ENCODE measurements around the gene GPX2. TPM values are rescaled to one million over a fixed set of nuclear protein-coding genes. Genes with fewer than 3 reads are reported as not detected.

GPX2 gene
- total RNA-seq, 1 experiment from 2014 or later = 4.3 TPM

DNA sequence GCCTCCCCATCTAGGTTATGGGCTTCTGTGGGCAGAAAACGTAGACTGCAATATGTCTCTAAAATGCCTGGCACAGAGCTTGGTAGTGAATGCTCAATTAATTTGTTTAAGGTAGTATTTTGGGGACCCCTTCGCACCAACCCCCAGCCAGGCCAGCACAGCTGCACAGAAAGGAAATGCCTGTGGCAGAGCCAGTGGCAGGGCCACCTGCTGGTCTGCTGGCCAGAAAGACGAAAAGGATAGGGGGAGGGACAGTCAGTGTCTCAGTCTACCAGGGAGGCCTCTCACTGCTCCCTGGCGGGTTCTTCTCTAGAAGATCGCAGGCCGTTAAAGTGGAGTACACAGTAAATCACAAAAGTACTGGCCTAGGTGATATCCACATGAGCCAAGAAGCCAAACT is 26.1 kb upstream of the GPX2 start:
- no peaks in the 10 kb centered on the region for H3K79me2 ChIP-seq (ENCODE audit: low read length)
- ATAC-seq (no peak), DNase-seq (no peak)
- H3K9ac ChIP-seq (ENCODE audit: low read length) = no peak overlapping the region
- H3F3A ChIP-seq (ENCODE audit: low read length, unreplicated experiment) = no peaks in the 10 kb centered on the region
- no TSS peak for BruUV-seq (replicated peaks)
- intact Hi-C loops (cut with micrococcal nuclease) = no loop called here
- no peaks in the 10 kb centered on the region for H4K20me1 ChIP-seq (ENCODE audit: low read length)
- H3K9me3 ChIP-seq (ENCODE audit: low read length) = no peaks in the 10 kb centered on the region
- ChIA-PET CTCF (interaction anchor here (0.6 to 0.7 kb wide), 2 partner anchors 82 to 172 kb away, joined by 3 read pairs; no protein-coding TSS in a partner anchor), POLR2A (ENCODE audit: unreplicated experiment) (interaction anchor here (0.5 to 0.7 kb wide), 2 partner anchors 29 to 43 kb away, joined by 3 to 14 read pairs; no protein-coding TSS in a partner anchor)
- no peaks in the 10 kb centered on the region for H3K9me2 ChIP-seq (replicated peaks; ENCODE audit: low read length)
- no peak overlapping the region for H3K4me3 ChIP-seq (ENCODE audit: low read length)
- TF ChIP-seq EZH2 (IDR thresholded peaks at IDR 0.05; ENCODE audit: low read length, unreplicated experiment) (no peak), EZH2phosphoT487 (IDR thresholded peaks at IDR 0.05; ENCODE audit: borderline replicate concordance, low read length) (no peak)
- TF ChIP-seq, protein P1, sequence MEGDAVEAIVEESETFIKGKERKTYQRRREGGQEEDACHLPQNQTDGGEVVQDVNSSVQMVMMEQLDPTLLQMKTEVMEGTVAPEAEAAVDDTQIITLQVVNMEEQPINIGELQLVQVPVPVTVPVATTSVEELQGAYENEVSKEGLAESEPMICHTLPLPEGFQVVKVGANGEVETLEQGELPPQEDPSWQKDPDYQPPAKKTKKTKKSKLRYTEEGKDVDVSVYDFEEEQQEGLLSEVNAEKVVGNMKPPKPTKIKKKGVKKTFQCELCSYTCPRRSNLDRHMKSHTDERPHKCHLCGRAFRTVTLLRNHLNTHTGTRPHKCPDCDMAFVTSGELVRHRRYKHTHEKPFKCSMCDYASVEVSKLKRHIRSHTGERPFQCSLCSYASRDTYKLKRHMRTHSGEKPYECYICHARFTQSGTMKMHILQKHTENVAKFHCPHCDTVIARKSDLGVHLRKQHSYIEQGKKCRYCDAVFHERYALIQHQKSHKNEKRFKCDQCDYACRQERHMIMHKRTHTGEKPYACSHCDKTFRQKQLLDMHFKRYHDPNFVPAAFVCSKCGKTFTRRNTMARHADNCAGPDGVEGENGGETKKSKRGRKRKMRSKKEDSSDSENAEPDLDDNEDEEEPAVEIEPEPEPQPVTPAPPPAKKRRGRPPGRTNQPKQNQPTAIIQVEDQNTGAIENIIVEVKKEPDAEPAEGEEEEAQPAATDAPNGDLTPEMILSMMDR (conservative IDR thresholded peaks at IDR 0.05; ENCODE audit: low read depth, low read length) = no peak
- no peak overlapping the region for H2AFZ ChIP-seq (ENCODE audit: low read length)
- no peak overlapping the region for H3K27ac ChIP-seq (ENCODE audit: low read length)
- no peaks in the 10 kb centered on the region for H3K27me3 ChIP-seq (ENCODE audit: low read length)
- no peak overlapping the region for H3K4me2 ChIP-seq (ENCODE audit: low read length)
- H3K36me3 ChIP-seq (ENCODE audit: low read depth, low read length) = no peaks in the 10 kb centered on the region
- H3K4me1 ChIP-seq (ENCODE audit: insufficient read depth, low read length) = peaks cover 29% of the 10 kb centered on the region

DNA sequence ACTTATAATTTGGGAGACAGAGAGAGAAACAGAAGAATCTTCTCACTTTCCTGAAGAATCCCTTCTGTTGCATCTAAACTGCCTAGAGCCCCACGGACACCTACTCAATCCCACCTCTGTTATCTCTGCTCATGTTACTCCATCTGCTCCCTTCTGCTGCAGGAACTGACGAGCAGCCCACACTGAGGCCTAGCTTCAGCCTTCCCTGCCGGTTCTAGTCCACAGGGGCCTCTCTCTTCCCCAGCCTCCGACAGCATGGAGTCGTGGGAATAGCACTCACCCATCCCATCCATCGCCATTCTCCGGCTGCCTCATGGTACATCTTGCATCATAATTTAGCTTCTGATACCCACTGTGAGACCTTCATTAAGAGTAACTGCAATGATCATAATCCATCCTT is 25.6 kb upstream of the GPX2 start:
- Histone ChIP-seq H3F3A (ENCODE audit: low read length, unreplicated experiment) (no peaks in the 10 kb centered on the region), H4K20me1 (ENCODE audit: low read length) (no peaks in the 10 kb centered on the region), H3K79me2 (ENCODE audit: low read length) (no peaks in the 10 kb centered on the region), H3K4me2 (ENCODE audit: low read length) (no peak overlapping the region), H3K36me3 (ENCODE audit: low read depth, low read length) (no peaks in the 10 kb centered on the region), H3K9ac (ENCODE audit: low read length) (no peak overlapping the region), H3K4me1 (ENCODE audit: insufficient read depth, low read length) (peaks cover 29% of the 10 kb centered on the region), H3K9me2 (replicated peaks; ENCODE audit: low read length) (no peaks in the 10 kb centered on the region), H3K27ac (ENCODE audit: low read length) (no peak overlapping the region), H3K9me3 (ENCODE audit: low read length) (no peaks in the 10 kb centered on the region), H2AFZ (ENCODE audit: low read length) (no peak overlapping the region), H3K27me3 (ENCODE audit: low read length) (no peaks in the 10 kb centered on the region), H3K4me3 (ENCODE audit: low read length) (no peak overlapping the region)
- DNase-seq = no peak
- intact Hi-C loops (cut with micrococcal nuclease) = no loop called here
- POLR2A ChIA-PET (ENCODE audit: unreplicated experiment) = interaction anchor here (0.5 kb wide), 1 partner anchor 42 kb away, joined by 14 read pairs; no protein-coding TSS in a partner anchor
- TF ChIP-seq EZH2 (IDR thresholded peaks at IDR 0.05; ENCODE audit: low read length, unreplicated experiment) (no peak), EZH2phosphoT487 (IDR thresholded peaks at IDR 0.05; ENCODE audit: borderline replicate concordance, low read length) (no peak)
- TF ChIP-seq, protein P1 (conservative IDR thresholded peaks at IDR 0.05; ENCODE audit: low read depth, low read length) = no peak
- CTCF ChIA-PET = interaction anchor here (0.7 kb wide), 1 partner anchor 82 kb away, joined by 3 read pairs; no protein-coding TSS in a partner anchor
- no TSS peak for BruUV-seq (replicated peaks)
- ATAC-seq = no peak

DNA sequence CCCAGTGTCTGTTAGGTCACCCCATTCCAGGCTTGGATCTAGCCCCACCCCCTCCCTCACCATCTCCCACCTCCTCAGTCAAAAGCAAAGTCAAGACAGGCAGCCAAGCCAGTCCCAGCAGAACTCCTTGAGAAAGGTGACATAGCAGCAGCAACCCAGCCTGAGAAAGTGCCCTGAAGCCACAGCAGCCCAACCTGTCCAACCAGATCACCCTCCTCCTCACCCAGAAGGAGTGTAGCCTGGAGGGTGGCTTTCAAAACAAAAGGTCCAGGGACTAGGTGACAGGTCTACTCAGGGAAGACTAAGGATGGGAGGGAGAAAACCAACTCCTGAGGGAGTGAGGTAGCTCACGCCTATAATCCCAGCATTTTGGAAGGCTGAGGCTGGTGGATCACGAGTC is 24.4 kb upstream of the GPX2 start:
- POLR2A ChIA-PET (ENCODE audit: unreplicated experiment) = interaction anchor here (0.6 kb wide), 1 partner anchor 67 kb away, joined by 3 read pairs; no protein-coding TSS in a partner anchor
- Histone ChIP-seq H3F3A (ENCODE audit: low read length, unreplicated experiment) (no peaks in the 10 kb centered on the region), H3K4me2 (ENCODE audit: low read length) (peak overlapping the region; percentile 70), H3K79me2 (ENCODE audit: low read length) (no peaks in the 10 kb centered on the region), H3K36me3 (ENCODE audit: low read depth, low read length) (no peaks in the 10 kb centered on the region), H3K9me2 (replicated peaks; ENCODE audit: low read length) (no peaks in the 10 kb centered on the region), H3K4me1 (ENCODE audit: insufficient read depth, low read length) (peaks cover 25% of the 10 kb centered on the region), H3K27me3 (ENCODE audit: low read length) (no peaks in the 10 kb centered on the region), H4K20me1 (ENCODE audit: low read length) (no peaks in the 10 kb centered on the region), H3K27ac (ENCODE audit: low read length) (peak overlapping the region; percentile 72), H3K9me3 (ENCODE audit: low read length) (no peaks in the 10 kb centered on the region), H3K4me3 (ENCODE audit: low read length) (0 out of 2 replicates have a peak overlapping the region, but pooled peaks have one; percentile 34), H2AFZ (ENCODE audit: low read length) (no peak overlapping the region), H3K9ac (ENCODE audit: low read length) (peak overlapping the region; percentile 31; the same call in 1 of the 2 replicates)
- CTCF ChIA-PET = no interaction called here
- peak; percentile 93 for DNase-seq
- intact Hi-C loops (cut with micrococcal nuclease) = no loop called here
- ATAC-seq = peak; percentile 75
- no peak for TF ChIP-seq EZH2 (IDR thresholded peaks at IDR 0.05; ENCODE audit: low read length, unreplicated experiment)
- no peak for TF ChIP-seq EZH2phosphoT487 (IDR thresholded peaks at IDR 0.05; ENCODE audit: borderline replicate concordance, low read length)
- TF ChIP-seq, protein P1 (conservative IDR thresholded peaks at IDR 0.05; ENCODE audit: low read depth, low read length) = no peak
- no TSS peak for BruUV-seq (replicated peaks)

Data from PC-3 (cell line).